Keratinocyte (primary cell): ENCODE data around the gene CNR1. TPM values are rescaled to one million over a fixed set of nuclear protein-coding genes. Genes with fewer than 3 reads are reported as not detected.

Source experiments
- DNase-seq: peaks from one replicate; pipeline ENCODE4 v3.0.0-alpha.2; 2011; ENCODE audit warnings: low read depth, missing footprints, low spot score
- FAIRE-seq: peaks from 2 replicates; lab custom pipeline; 2011; peaks lifted over from hg19 to GRCh38; lab: Jason Lieb, UNC
- H2AFZ ChIP-seq: 2 replicates; pipeline ENCODE4 v1.6.0; 2012; ENCODE audit warnings: low read length, control low read depth, inconsistent platforms; ENCODE audit not compliant: control insufficient read depth
- H3K27ac ChIP-seq: 2 replicates; pipeline ENCODE4 v1.5.1; 2011; ENCODE audit warnings: low read length; ENCODE audit not compliant: control insufficient read depth, insufficient read depth
- H3K27me3 ChIP-seq: 3 replicates; pipeline ENCODE4 v1.6.0; 2011; ENCODE audit warnings: low read length; ENCODE audit not compliant: control insufficient read depth, insufficient read depth; ENCODE audit errors: extremely low read depth
- H3K36me3 ChIP-seq, 2 experiments: 2 replicates in 1 of 2; 3 replicates in 1 of 2; pipeline ENCODE4 v1.5.1; 2011; ENCODE audit warnings: low read length in 2 of 2, mild to moderate bottlenecking in 1 of 2; ENCODE audit not compliant: control insufficient read depth in 2 of 2, insufficient read depth in 2 of 2; ENCODE audit errors: extremely low read depth in 1 of 2
- H3K4me1 ChIP-seq: 3 replicates; pipeline ENCODE4 v1.5.1; 2011; ENCODE audit warnings: low read length; ENCODE audit not compliant: control insufficient read depth, insufficient read depth; ENCODE audit errors: extremely low read depth
- H3K4me2 ChIP-seq: 3 replicates; pipeline ENCODE4 v1.6.0; 2011; ENCODE audit warnings: low read depth, low read length; ENCODE audit not compliant: control insufficient read depth, insufficient read depth; ENCODE audit errors: extremely low read depth
- H3K4me3 ChIP-seq, 3 experiments: fragments of 200-600 bp in 1 of 3; sonication (generic) in 1 of 3; 2 replicates in 2 of 3; 3 replicates in 1 of 3; pipeline ENCODE4 v1.5.1; 2011 to 2016; ENCODE audit warnings: low read length in 3 of 3, mild to moderate bottlenecking in 3 of 3, control low read depth in 2 of 3, inconsistent platforms in 1 of 3, low read depth in 1 of 3, mixed read lengths in 1 of 3, mixed run types in 1 of 3, moderate library complexity in 1 of 3; ENCODE audit not compliant: control insufficient read depth in 2 of 3, insufficient read depth in 2 of 3; ENCODE audit errors: extremely low read depth in 1 of 3
- H3K79me2 ChIP-seq: 2 replicates; pipeline ENCODE4 v1.6.0; 2012; ENCODE audit warnings: low read length; ENCODE audit not compliant: control insufficient read depth, insufficient read depth
- H3K9ac ChIP-seq: 3 replicates; pipeline ENCODE4 v1.6.0; 2011; ENCODE audit warnings: low read length; ENCODE audit not compliant: control insufficient read depth, insufficient read depth; ENCODE audit errors: extremely low read depth
- H3K9me1 ChIP-seq: 3 replicates; pipeline ENCODE4 v1.6.0; 2011; ENCODE audit warnings: low read length; ENCODE audit not compliant: control insufficient read depth, insufficient read depth; ENCODE audit errors: extremely low read depth
- H3K9me3 ChIP-seq: 2 replicates; pipeline ENCODE4 v1.5.1; 2012; ENCODE audit warnings: low read depth, low read length; ENCODE audit not compliant: control insufficient read depth
- H4K20me1 ChIP-seq: 3 replicates; pipeline ENCODE4 v1.6.0; 2011; ENCODE audit warnings: low read length; ENCODE audit not compliant: control insufficient read depth, insufficient read depth; ENCODE audit errors: extremely low read depth
- CTCF ChIP-seq, 3 experiments: IDR thresholded peaks in 1 of 3; conservative IDR thresholded peaks in 1 of 3; optimal IDR thresholded peaks in 1 of 3; 2 replicates in 2 of 3; 3 replicates in 1 of 3; pipeline versions ENCODE3 to v1.5.1; 2011; ENCODE audit warnings: low read length in 3 of 3, mild to moderate bottlenecking in 3 of 3, moderate library complexity in 2 of 3, control low read depth in 1 of 3, inconsistent platforms in 1 of 3; ENCODE audit not compliant: insufficient read depth in 2 of 3; ENCODE audit errors: extremely low read depth in 1 of 3
- EZH2 ChIP-seq: IDR thresholded peaks from one replicate; pipeline ENCODE4 v1.6.1; 2012; ENCODE audit warnings: inconsistent platforms, mild to moderate bottlenecking, low read length, moderate library complexity
- dilution Hi-C: fragments of 300-500 bp; cut with MboI; formaldehyde crosslinking; loops from one replicate; pipeline ENCODE4 v1.7.0; 2020; ENCODE audit warnings: low sequenced_read_pairs; ENCODE audit not compliant: extremely low pct_ligation_motif_present
- polyA plus RNA-seq, 5 experiments: library from polyadenylated mRNA; depleted of rRNA in 3 of 5; stranded (reverse) in 3 of 5; stranded (forward) in 1 of 5; unstranded in 1 of 5; fragments of >200 nt; gene quantifications; 1 replicate in 1 of 5; 2 replicates in 3 of 5; 3 replicates in 1 of 5; pipeline versions ENCODE4 v1.2.1 to v1.2.3, GENCODE V29; 2011 to 2012; ENCODE audit warnings: missing spikeins in 2 of 5, low read depth in 1 of 5, low replicate concordance in 1 of 5

Gene CNR1
- polyA plus RNA-seq, 1 donor (not counting 4 experiments of a cell fraction or from before 2014, with no cell fraction given), result not detected

DNA sequence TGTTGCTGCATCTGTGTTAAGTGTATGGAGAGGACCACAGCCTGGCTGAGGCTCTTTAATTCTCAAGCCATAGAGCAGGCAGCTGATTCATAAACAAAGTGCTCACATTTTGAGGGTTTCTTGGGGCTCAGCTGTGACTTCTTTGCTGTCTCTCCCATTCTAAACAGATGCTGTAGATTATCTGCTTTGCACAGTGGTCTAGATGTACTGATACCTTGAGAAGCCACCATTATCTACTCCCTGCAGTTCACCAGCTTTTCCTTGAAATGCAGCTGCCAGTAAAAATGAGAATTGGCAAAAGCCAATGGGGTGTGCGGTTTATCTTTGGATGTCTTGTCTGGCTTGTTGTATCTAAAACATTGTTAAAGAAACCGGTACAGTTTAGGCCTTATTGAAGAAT is 5.2 kb upstream of the CNR1 start:
- dilution Hi-C loops, result loop anchor here (5.0 kb wide), 1 partner anchor 36 kb away; no protein-coding TSS in a partner anchor
- FAIRE-seq, result no peak

GRCh38 chr6:88168362-88168761 is 2.2 kb upstream of the CNR1 start:
- H3K4me3 ChIP-seq, result no peak overlapping the region
- H3K4me2 ChIP-seq, result no peak overlapping the region
- dilution Hi-C loops, result no loop called here
- peaks cover 3% of the 10 kb centered on the region for H4K20me1 ChIP-seq
- H3K9ac ChIP-seq, result no peak overlapping the region
- peaks cover 6% of the 10 kb centered on the region for H3K4me1 ChIP-seq
- H3K9me1 ChIP-seq, result no peaks in the 10 kb centered on the region
- no peak for DNase-seq
- H3K79me2 ChIP-seq, result no peaks in the 10 kb centered on the region
- H3K27ac ChIP-seq, result no peak overlapping the region
- no peaks in the 10 kb centered on the region for H3K9me3 ChIP-seq
- FAIRE-seq, result no peak
- TF ChIP-seq EZH2 (no peak), CTCF (optimal IDR thresholded peaks at IDR 0.05 in 1 of 3, IDR thresholded peaks at IDR 0.05 in 1 of 3, conservative IDR thresholded peaks at IDR 0.05 in 1 of 3; ENCODE audit: extremely low read depth in 1 of 3, insufficient read depth in 2 of 3, low read length in 3 of 3) (no peak)
- H3K27me3 ChIP-seq, result peaks cover 48% of the 10 kb centered on the region
- no peaks in the 10 kb centered on the region for H3K36me3 ChIP-seq
- no peak overlapping the region for H2AFZ ChIP-seq

More for the DNA sequence above, 5.2 kb upstream of the CNR1 start:
- Histone ChIP-seq H4K20me1 (peaks cover 1% of the 10 kb centered on the region), H3K27ac (no peak overlapping the region), H3K36me3 (no peaks in the 10 kb centered on the region), H3K4me3 (no peak overlapping the region), H3K9me3 (no peaks in the 10 kb centered on the region), H3K27me3 (peaks cover 28% of the 10 kb centered on the region), H3K9me1 (no peaks in the 10 kb centered on the region), H3K79me2 (no peaks in the 10 kb centered on the region), H3K9ac (no peak overlapping the region), H3K4me2 (no peak overlapping the region), H3K4me1 (peaks cover 1% of the 10 kb centered on the region), H2AFZ (no peak overlapping the region)
- no peak for TF ChIP-seq CTCF (optimal IDR thresholded peaks at IDR 0.05 in 1 of 3, IDR thresholded peaks at IDR 0.05 in 1 of 3, conservative IDR thresholded peaks at IDR 0.05 in 1 of 3; ENCODE audit: extremely low read depth in 1 of 3, insufficient read depth in 2 of 3, low read length in 3 of 3)
- no peak for DNase-seq
